Activated CD4-positive, CD25-positive, alpha-beta regulatory T cell (primary cell): ENCODE results near the gene COPS6.

Experiments used
- DNase-seq, 4 experiments: peaks; one replicate each; lab custom pipeline; 2025; lab: John Stamatoyannopoulos, UW

COPS6 gene

GRCh38 chr7:100079024-100079560 lies 9.7 kb upstream of the COPS6 start:
- DNase-seq = no peak

DNA sequence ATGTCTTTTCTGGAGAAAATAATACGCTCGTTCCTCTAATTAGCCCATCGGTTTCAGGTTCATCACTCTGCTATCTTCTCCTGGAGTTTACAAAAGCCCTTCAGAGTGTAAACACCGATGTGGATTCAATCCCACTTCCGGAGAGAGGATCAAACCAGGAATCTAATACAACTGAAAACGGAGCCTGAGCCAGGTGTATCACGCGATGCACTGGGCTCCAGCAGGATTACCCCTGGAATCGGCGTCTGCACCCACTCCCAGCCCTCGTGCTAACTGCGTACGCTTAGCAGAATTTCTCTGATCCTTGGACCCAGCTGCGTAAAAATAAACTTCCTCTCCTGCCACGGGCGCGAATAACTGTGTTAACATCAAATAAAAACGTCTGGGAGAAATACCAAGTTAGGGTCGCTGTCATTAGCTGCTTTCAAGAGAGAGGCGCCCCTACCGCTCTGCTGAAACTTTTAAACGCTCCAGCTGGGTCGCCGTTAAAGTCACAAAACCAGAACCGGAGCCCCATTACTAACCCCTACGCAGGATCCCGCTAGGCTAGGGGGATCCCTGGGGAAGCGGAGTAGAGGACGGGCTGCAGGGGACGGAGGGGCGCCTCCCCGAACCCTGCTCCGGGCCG lies 7.7 kb upstream of the COPS6 start:
- DNase-seq = no peak

GRCh38 chr7:100081535-100082102 lies 7.2 kb upstream of the COPS6 start, which contains the start of gene ZNF3:
TSS of gene ZNF3 (minus strand) at chr7:100081723. CDS start at chr7:100077357, 4,366 bp downstream.
- peak; percentile 92 to 97 (median 94) for DNase-seq

- DNase-seq = no peak
These were observed 5.8 kb upstream of the COPS6 start for GRCh38 chr7:100082978-100083377.

DNA sequence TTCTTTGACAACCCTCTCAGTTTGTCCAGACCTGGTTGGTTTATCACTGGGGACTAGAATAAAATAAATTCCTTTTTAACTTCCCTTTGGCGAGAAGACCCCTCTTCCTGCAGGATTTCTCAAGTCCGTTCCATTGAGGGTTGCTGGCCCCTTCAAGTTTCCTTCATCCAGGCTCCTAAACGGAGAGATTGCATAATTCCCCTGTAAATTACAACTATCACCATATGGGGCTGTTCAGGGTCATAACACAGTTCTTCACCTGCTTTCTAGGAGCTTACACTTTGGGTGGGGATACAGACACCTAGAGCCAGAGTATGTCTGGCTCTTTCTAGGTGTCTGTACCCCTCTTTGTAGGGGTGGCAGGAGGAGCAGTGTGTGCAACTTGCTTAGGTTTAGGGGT lies 3.3 kb upstream of the COPS6 start:
- DNase-seq = no peak

DNA sequence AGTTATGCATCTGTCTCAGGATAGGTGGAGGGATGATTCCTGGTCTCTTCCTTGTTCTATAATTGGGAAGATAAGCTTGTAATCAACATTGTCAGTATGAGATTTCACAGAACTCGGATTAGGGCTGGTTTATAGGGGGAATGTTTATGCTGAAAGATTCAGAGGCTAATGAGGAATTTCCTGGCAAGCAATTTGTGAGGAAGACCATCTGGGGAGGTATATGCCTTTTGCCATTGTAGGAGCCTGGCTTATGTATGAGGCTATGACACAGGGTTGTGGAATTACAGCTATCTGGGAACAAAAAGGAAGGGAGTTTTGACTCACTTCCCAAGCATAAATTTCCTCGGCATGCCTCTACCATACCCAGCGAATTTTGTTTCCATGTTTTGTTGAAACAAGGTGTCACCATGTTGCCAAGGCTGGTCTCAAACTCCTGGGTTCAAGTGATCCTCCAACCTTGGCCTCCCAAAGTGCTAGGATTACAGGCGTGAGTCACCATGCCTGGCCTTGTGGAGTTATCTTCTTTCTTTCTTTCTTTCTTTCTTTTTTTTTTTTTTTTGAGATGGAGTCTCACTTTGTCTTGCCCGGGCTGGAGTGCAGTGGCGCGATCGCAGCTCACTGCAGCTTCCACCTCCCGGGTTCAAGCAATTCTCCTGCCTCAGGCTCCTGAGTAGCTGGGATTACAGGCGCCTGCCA lies 1.6 kb upstream of the COPS6 start:
- no peak for DNase-seq

DNA sequence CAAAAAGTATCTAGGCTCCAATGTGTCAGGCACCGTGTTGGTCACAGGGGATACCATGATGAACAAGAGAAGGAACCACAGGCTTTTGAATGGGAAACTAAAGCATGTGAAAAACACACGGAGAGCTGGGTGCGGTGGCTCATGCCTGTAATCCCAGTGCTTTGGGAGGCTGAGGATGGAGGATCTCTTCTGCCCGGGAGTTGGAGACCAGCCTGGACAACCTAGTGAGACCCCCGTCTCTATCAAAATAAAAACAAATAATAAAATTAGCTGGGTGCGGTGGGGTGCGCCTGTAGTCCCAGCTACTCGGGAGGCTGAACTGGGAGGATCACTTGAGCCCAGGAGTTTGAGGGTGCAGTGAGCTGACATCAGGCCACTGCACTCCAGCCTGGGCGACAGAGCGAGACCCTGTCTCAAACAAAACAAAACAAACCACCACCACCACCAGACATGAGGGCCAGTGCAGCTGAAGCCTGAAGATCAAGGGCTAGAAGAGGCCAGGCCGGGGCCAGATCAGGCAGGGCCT lies 611 bp upstream of the COPS6 start:
- no peak for DNase-seq

DNA sequence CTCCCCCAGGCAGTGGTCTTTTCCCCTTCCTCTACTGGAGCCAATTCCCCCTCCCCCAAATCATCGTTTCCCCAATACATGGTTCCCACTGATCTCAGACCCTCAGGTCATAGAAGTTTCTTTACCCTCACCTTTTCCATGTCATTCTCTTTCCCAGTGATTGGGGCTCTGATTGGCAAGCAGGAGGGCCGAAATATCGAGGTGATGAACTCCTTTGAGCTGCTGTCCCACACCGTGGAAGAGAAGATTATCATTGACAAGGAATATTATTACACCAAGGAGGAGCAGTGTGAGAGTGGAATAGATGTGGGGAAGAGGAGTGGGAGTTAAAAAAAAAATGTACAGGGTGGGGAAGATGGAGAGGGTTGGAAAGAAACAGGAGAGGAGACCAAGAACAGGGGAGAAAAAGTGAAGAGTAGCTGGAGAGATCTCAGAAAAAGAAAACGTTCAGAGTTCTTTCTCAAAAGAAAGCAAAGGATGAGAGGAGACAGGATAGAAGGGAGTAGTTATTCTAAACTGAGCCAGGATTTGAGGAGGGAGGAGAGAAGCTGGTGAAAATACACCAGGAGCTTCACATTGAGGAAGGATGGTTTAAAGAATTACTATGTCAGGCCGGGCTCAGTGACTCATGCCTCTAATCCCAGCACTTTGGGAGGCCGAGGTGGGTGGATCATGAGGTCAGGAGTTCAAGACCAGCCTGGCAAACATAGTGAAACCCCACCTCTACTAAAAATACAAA lies 858 bp downstream of the COPS6 start:
- DNase-seq = no peak

DNA sequence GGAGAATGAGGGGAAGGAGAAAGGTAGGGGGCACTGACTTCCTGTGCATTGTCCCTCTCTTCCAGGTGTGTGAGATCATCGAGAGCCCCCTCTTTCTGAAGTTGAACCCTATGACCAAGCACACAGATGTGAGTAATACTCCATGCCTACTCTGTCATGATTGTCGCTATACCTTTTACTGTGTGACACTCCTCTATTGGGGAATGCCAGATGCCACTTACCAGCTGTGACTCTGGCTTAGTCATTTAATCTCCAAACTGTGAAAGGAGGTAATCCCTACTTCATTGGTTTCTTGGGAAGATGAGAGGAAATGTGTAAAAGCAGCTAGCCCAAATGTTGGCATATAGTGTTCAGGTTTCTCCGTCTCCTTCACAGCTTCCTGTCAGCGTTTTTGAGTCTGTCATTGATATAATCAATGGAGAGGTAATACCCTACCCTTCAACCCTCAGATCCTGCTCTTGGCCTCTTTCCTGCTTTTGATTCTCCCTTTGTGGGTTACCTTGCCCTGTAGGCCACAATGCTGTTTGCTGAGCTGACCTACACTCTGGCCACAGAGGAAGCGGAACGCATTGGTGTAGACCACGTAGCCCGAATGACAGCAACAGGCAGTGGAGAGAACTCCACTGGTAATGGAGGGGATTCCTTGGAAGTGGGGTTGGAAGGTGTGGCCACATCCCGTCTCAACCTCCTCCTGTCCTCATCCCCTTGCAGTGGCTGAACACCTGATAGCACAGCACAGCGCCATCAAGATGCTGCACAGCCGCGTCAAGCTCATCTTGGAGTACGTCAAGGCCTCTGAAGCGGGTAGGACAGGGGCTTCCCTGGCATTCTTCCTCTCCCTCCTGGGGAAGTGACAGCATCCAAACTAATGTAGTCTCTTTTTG lies 2.0 kb downstream of the COPS6 start:
- DNase-seq = no peak

GRCh38 chr7:100091411-100092181 lies 2.8 kb downstream of the COPS6 start:
- DNase-seq = no peak

DNA sequence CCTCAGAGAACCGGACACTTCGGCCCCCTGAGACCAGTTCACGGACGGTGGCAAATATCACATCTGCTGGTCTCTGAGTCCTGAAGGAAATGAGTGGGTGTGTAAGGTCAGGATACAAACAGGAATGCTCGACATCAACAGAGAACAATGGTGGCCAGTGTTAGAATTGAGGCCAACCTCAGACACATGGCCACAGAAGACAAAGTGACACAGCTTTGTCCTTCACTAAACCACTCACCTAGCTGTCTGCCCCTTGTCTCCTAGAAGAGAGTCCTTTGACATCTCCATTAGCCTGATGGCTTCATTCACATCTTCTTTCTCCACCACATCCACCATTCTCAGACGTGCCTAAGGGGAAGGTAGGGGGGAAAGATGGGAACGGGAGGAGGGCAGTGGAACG lies 4.3 kb downstream of the COPS6 start:
- DNase-seq = no peak

- no peak for DNase-seq
These were observed 4.7 kb downstream of the COPS6 start for GRCh38 chr7:100093498-100093897.

GRCh38 chr7:100093925-100094486 lies 5.2 kb downstream of the COPS6 start:
- no peak for DNase-seq

DNA sequence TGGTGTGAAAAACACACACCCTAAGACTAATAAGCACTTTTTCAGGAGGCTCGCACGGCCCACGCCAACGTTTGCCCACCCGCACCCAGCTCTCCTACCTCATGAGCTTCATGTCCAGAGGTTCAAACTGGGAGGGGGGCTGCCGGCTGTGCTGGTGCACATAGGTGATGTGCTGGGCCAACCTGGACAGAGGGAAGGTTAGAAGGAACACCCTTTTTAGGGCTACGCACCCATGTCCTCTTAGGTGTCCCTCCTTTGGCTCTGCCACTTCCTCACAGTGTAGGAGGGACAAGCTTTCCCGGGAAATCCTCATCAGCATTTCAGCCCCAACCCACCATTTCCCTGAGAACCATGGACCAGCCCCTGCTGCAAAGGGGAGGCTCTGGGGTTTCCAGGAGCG lies 6.5 kb downstream of the COPS6 start:
- no peak for DNase-seq

- no peak for DNase-seq
These were observed 6.9 kb downstream of the COPS6 start for GRCh38 chr7:100095704-100096103.

DNA sequence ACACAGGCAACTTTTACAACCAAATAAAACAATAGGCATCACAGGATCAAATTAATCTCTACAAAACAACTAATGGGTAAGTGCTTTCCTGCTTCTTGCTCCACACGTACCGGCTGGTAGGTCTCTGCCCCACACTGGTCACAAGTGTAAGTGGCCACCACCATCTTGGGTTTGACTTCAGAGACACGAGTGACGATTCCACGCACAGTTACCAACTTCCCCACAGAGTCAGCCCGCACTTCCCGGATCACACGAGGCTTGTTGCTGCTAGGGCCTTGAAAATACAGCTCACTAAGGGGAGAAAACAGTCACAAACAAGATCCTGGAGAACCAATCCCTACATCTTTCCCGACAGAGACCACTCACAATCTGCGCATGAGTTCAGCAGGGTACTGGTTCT lies 10.1 kb downstream of the COPS6 start:
- DNase-seq = no peak

DNA sequence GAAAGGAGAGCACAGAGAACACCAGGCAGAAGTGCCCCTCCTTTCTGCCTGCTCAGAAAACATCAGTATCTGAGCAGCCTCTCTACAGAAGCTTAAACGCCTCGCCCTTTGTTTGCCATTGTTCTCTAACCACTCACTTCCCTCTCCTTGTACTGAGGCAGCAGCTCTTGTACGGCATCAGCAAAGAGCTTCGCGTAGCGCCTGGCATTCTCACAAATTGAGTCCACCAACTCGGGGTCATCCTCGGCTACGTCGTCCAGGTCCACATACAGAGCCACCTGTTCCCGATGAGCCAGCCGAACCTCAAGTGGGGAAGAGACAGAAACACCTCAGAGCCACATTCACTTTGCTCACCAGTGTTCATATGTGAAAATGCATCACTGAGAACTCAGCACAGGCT lies 10.7 kb downstream of the COPS6 start:
- DNase-seq = no peak

GRCh38 chr7:100100420-100101015 lies 11.7 kb downstream of the COPS6 start:
- DNase-seq = peak; percentile 75 to 84 (median 80)

GRCh38 chr7:100101016-100101862 lies 12.5 kb downstream of the COPS6 start, which contains the start of the genes AP4M1 and MCM7:
TSS of gene AP4M1 (plus strand) at chr7:100101643. CDS start at chr7:100101715, 72 bp downstream.
TSS of gene MCM7 (minus strand) at chr7:100101397. CDS start at chr7:100101294, 103 bp downstream.
- peak; percentile 89 to 92 (median 90) for DNase-seq
